Keratinocyte (primary cell): ENCODE measurements around the gene SLIT3. TPM values are rescaled to one million over a fixed set of nuclear protein-coding genes. Genes with fewer than 3 reads are reported as not detected.

Experiments used
- DNase-seq: peaks from one replicate; pipeline ENCODE4 v3.0.0-alpha.2; 2011; ENCODE audit warnings: low read depth, missing footprints, low spot score
- FAIRE-seq: peaks from 2 replicates; lab custom pipeline; 2011; peaks lifted over from hg19 to GRCh38; lab: Jason Lieb, UNC
- H2AFZ ChIP-seq: 2 replicates; pipeline ENCODE4 v1.6.0; 2012; ENCODE audit warnings: low read length, control low read depth, inconsistent platforms; ENCODE audit not compliant: control insufficient read depth
- H3K27ac ChIP-seq: 2 replicates; pipeline ENCODE4 v1.5.1; 2011; ENCODE audit warnings: low read length; ENCODE audit not compliant: control insufficient read depth, insufficient read depth
- H3K27me3 ChIP-seq: 3 replicates; pipeline ENCODE4 v1.6.0; 2011; ENCODE audit warnings: low read length; ENCODE audit not compliant: control insufficient read depth, insufficient read depth; ENCODE audit errors: extremely low read depth
- H3K36me3 ChIP-seq, 2 experiments: 2 replicates in 1 of 2; 3 replicates in 1 of 2; pipeline ENCODE4 v1.5.1; 2011; ENCODE audit warnings: low read length in 2 of 2, mild to moderate bottlenecking in 1 of 2; ENCODE audit not compliant: control insufficient read depth in 2 of 2, insufficient read depth in 2 of 2; ENCODE audit errors: extremely low read depth in 1 of 2
- H3K4me1 ChIP-seq: 3 replicates; pipeline ENCODE4 v1.5.1; 2011; ENCODE audit warnings: low read length; ENCODE audit not compliant: control insufficient read depth, insufficient read depth; ENCODE audit errors: extremely low read depth
- H3K4me2 ChIP-seq: 3 replicates; pipeline ENCODE4 v1.6.0; 2011; ENCODE audit warnings: low read depth, low read length; ENCODE audit not compliant: control insufficient read depth, insufficient read depth; ENCODE audit errors: extremely low read depth
- H3K4me3 ChIP-seq, 3 experiments: fragments of 200-600 bp in 1 of 3; sonication (generic) in 1 of 3; 2 replicates in 2 of 3; 3 replicates in 1 of 3; pipeline ENCODE4 v1.5.1; 2011 to 2016; ENCODE audit warnings: low read length in 3 of 3, mild to moderate bottlenecking in 3 of 3, control low read depth in 2 of 3, inconsistent platforms in 1 of 3, low read depth in 1 of 3, mixed read lengths in 1 of 3, mixed run types in 1 of 3, moderate library complexity in 1 of 3; ENCODE audit not compliant: control insufficient read depth in 2 of 3, insufficient read depth in 2 of 3; ENCODE audit errors: extremely low read depth in 1 of 3
- H3K79me2 ChIP-seq: 2 replicates; pipeline ENCODE4 v1.6.0; 2012; ENCODE audit warnings: low read length; ENCODE audit not compliant: control insufficient read depth, insufficient read depth
- H3K9ac ChIP-seq: 3 replicates; pipeline ENCODE4 v1.6.0; 2011; ENCODE audit warnings: low read length; ENCODE audit not compliant: control insufficient read depth, insufficient read depth; ENCODE audit errors: extremely low read depth
- H3K9me1 ChIP-seq: 3 replicates; pipeline ENCODE4 v1.6.0; 2011; ENCODE audit warnings: low read length; ENCODE audit not compliant: control insufficient read depth, insufficient read depth; ENCODE audit errors: extremely low read depth
- H3K9me3 ChIP-seq: 2 replicates; pipeline ENCODE4 v1.5.1; 2012; ENCODE audit warnings: low read depth, low read length; ENCODE audit not compliant: control insufficient read depth
- H4K20me1 ChIP-seq: 3 replicates; pipeline ENCODE4 v1.6.0; 2011; ENCODE audit warnings: low read length; ENCODE audit not compliant: control insufficient read depth, insufficient read depth; ENCODE audit errors: extremely low read depth
- CTCF ChIP-seq, 3 experiments: IDR thresholded peaks in 1 of 3; conservative IDR thresholded peaks in 1 of 3; optimal IDR thresholded peaks in 1 of 3; 2 replicates in 2 of 3; 3 replicates in 1 of 3; pipeline versions ENCODE3 to v1.5.1; 2011; ENCODE audit warnings: low read length in 3 of 3, mild to moderate bottlenecking in 3 of 3, moderate library complexity in 2 of 3, control low read depth in 1 of 3, inconsistent platforms in 1 of 3; ENCODE audit not compliant: insufficient read depth in 2 of 3; ENCODE audit errors: extremely low read depth in 1 of 3
- EZH2 ChIP-seq: IDR thresholded peaks from one replicate; pipeline ENCODE4 v1.6.1; 2012; ENCODE audit warnings: inconsistent platforms, mild to moderate bottlenecking, low read length, moderate library complexity
- dilution Hi-C: fragments of 300-500 bp; cut with MboI; formaldehyde crosslinking; loops from one replicate; pipeline ENCODE4 v1.7.0; 2020; ENCODE audit warnings: low sequenced_read_pairs; ENCODE audit not compliant: extremely low pct_ligation_motif_present
- polyA plus RNA-seq, 5 experiments: library from polyadenylated mRNA; depleted of rRNA in 3 of 5; stranded (reverse) in 3 of 5; stranded (forward) in 1 of 5; unstranded in 1 of 5; fragments of >200 nt; gene quantifications; 1 replicate in 1 of 5; 2 replicates in 3 of 5; 3 replicates in 1 of 5; pipeline versions ENCODE4 v1.2.1 to v1.2.3, GENCODE V29; 2011 to 2012; ENCODE audit warnings: missing spikeins in 2 of 5, low read depth in 1 of 5, low replicate concordance in 1 of 5

SLIT3 gene
- polyA plus RNA-seq, 1 donor (not counting 4 experiments of a cell fraction or from before 2014, with no cell fraction given): 2.4 TPM

- Histone ChIP-seq H3K4me1 (no peaks in the 10 kb centered on the region), H3K27me3 (no peaks in the 10 kb centered on the region), H3K9me1 (no peaks in the 10 kb centered on the region), H3K36me3 (no peaks in the 10 kb centered on the region), H3K27ac (no peak overlapping the region), H3K79me2 (no peaks in the 10 kb centered on the region), H3K9ac (no peak overlapping the region), H3K4me3 (no peak overlapping the region), H2AFZ (no peak overlapping the region), H3K4me2 (no peak overlapping the region), H3K9me3 (no peaks in the 10 kb centered on the region), H4K20me1 (no peaks in the 10 kb centered on the region)
- TF ChIP-seq EZH2 (no peak), CTCF (optimal IDR thresholded peaks at IDR 0.05 in 1 of 3, IDR thresholded peaks at IDR 0.05 in 1 of 3, conservative IDR thresholded peaks at IDR 0.05 in 1 of 3; ENCODE audit: extremely low read depth in 1 of 3, insufficient read depth in 2 of 3, low read length in 3 of 3) (no peak)
- FAIRE-seq: no peak
- dilution Hi-C loops: no loop called here
- DNase-seq: no peak
Observed at GRCh38 chr5:168755548-168756093, 545.3 kb downstream of the SLIT3 start.

- Histone ChIP-seq H4K20me1 (no peaks in the 10 kb centered on the region), H3K9me1 (no peaks in the 10 kb centered on the region), H3K4me2 (no peak overlapping the region), H3K9me3 (no peaks in the 10 kb centered on the region), H3K79me2 (no peaks in the 10 kb centered on the region), H3K27me3 (no peaks in the 10 kb centered on the region), H3K4me3 (no peak overlapping the region), H2AFZ (no peak overlapping the region), H3K27ac (no peak overlapping the region), H3K4me1 (no peaks in the 10 kb centered on the region), H3K9ac (no peak overlapping the region), H3K36me3 (no peaks in the 10 kb centered on the region)
- FAIRE-seq (no peak), DNase-seq (no peak)
- TF ChIP-seq CTCF (optimal IDR thresholded peaks at IDR 0.05 in 1 of 3, IDR thresholded peaks at IDR 0.05 in 1 of 3, conservative IDR thresholded peaks at IDR 0.05 in 1 of 3; ENCODE audit: extremely low read depth in 1 of 3, insufficient read depth in 2 of 3, low read length in 3 of 3) (no peak), EZH2 (no peak)
- dilution Hi-C loops: no loop called here
Observed at GRCh38 chr5:168753691-168754254, 547.2 kb downstream of the SLIT3 start.
